ENCODE measurements around the gene ZNF630.
"Not testable (repeated sequence)": the region's sequence is repeated elsewhere in the genome, so short reads cannot be mapped to it uniquely, and the experiment has no call there.

The ZNF630 gene

GRCh38 chrX:48043056-48043455, 28.4 kb downstream of the ZNF630 start:
- TF ChIP-seq TAF1 (IDR thresholded peaks at IDR 0.05; ENCODE audit: low read depth, low read length), result no peak
- no peak for TF ChIP-seq POLR2A (IDR thresholded peaks at IDR 0.05; ENCODE audit: low read depth, low read length)
- TF ChIP-seq POLR2AphosphoS5 (IDR thresholded peaks at IDR 0.05; ENCODE audit: low read depth, low read length), result no peak
- TF ChIP-seq SPI1 (IDR thresholded peaks at IDR 0.05; ENCODE audit: low read depth, low read length), result no peak
- no peak for TF ChIP-seq PAX5 (IDR thresholded peaks at IDR 0.05; ENCODE audit: insufficient read depth, low read length, severe bottlenecking)
- TF ChIP-seq POU2F2 (IDR thresholded peaks at IDR 0.05; ENCODE audit: low read depth, low read length), result no peak
- no peak for DNase-seq (ENCODE audit: insufficient read length, low spot score)
- FAIRE-seq, result no peak

- TF ChIP-seq POLR2A (IDR thresholded peaks at IDR 0.05; ENCODE audit: low read depth, low read length) (no peak), POLR2AphosphoS5 (IDR thresholded peaks at IDR 0.05; ENCODE audit: low read depth, low read length) (no peak), TAF1 (IDR thresholded peaks at IDR 0.05; ENCODE audit: low read depth, low read length) (no peak)
- DNase-seq (ENCODE audit: insufficient read length, low spot score) (no peak), FAIRE-seq (no peak)
Measured at GRCh38 chrX:48035891-48036290, 35.5 kb downstream of the ZNF630 start.

- DNase-seq (ENCODE audit: insufficient read length, low spot score), result not testable (repeated sequence)
- peak; percentile 20 for FAIRE-seq
Measured at GRCh38 chrX:48030641-48031173, 40.7 kb downstream of the ZNF630 start.

GRCh38 chrX:48030237-48030636, 41.2 kb downstream of the ZNF630 start:
- no peak for TF ChIP-seq TAF1 (IDR thresholded peaks at IDR 0.05; ENCODE audit: low read depth, low read length)
- TF ChIP-seq POU2F2 (IDR thresholded peaks at IDR 0.05; ENCODE audit: low read depth, low read length), result no peak
- no peak for TF ChIP-seq PAX5 (IDR thresholded peaks at IDR 0.05; ENCODE audit: insufficient read depth, low read length, severe bottlenecking)
- TF ChIP-seq POLR2AphosphoS5 (IDR thresholded peaks at IDR 0.05; ENCODE audit: low read depth, low read length), result no peak
- TF ChIP-seq SPI1 (IDR thresholded peaks at IDR 0.05; ENCODE audit: low read depth, low read length), result no peak
- TF ChIP-seq POLR2A (IDR thresholded peaks at IDR 0.05; ENCODE audit: low read depth, low read length), result no peak
- no peak for FAIRE-seq
- DNase-seq (ENCODE audit: insufficient read length, low spot score), result no peak

GRCh38 chrX:48028091-48028490, 43.3 kb downstream of the ZNF630 start:
- TF ChIP-seq TAF1 (IDR thresholded peaks at IDR 0.05; ENCODE audit: low read depth, low read length) (no peak), PAX5 (IDR thresholded peaks at IDR 0.05; ENCODE audit: insufficient read depth, low read length, severe bottlenecking) (no peak), POLR2AphosphoS5 (IDR thresholded peaks at IDR 0.05; ENCODE audit: low read depth, low read length) (no peak), SPI1 (IDR thresholded peaks at IDR 0.05; ENCODE audit: low read depth, low read length) (no peak), POU2F2 (IDR thresholded peaks at IDR 0.05; ENCODE audit: low read depth, low read length) (no peak), POLR2A (IDR thresholded peaks at IDR 0.05; ENCODE audit: low read depth, low read length) (no peak)
- no peak for DNase-seq (ENCODE audit: insufficient read length, low spot score)
- FAIRE-seq, result no peak

GRCh38 chrX:48027545-48027944, 43.9 kb downstream of the ZNF630 start:
- not testable (repeated sequence) for FAIRE-seq; DNase-seq (ENCODE audit: insufficient read length, low spot score)

GRCh38 chrX:48025561-48025960, 45.9 kb downstream of the ZNF630 start:
- TF ChIP-seq PAX5 (IDR thresholded peaks at IDR 0.05; ENCODE audit: insufficient read depth, low read length, severe bottlenecking), result no peak
- no peak for TF ChIP-seq SPI1 (IDR thresholded peaks at IDR 0.05; ENCODE audit: low read depth, low read length)
- TF ChIP-seq TAF1 (IDR thresholded peaks at IDR 0.05; ENCODE audit: low read depth, low read length), result no peak
- DNase-seq (ENCODE audit: insufficient read length, low spot score) (no peak), FAIRE-seq (peak; percentile 97)

GRCh38 chrX:48022738-48023137, 48.7 kb downstream of the ZNF630 start:
- TF ChIP-seq SPI1 (IDR thresholded peaks at IDR 0.05; ENCODE audit: low read depth, low read length), result no peak
- no peak for TF ChIP-seq POLR2A (IDR thresholded peaks at IDR 0.05; ENCODE audit: low read depth, low read length)
- no peak for FAIRE-seq

GRCh38 chrX:48022100-48022499, 49.3 kb downstream of the ZNF630 start:
- no peak for DNase-seq (ENCODE audit: insufficient read length, low spot score)
- TF ChIP-seq POLR2AphosphoS5 (IDR thresholded peaks at IDR 0.05; ENCODE audit: low read depth, low read length) (no peak), SPI1 (IDR thresholded peaks at IDR 0.05; ENCODE audit: low read depth, low read length) (no peak), POU2F2 (IDR thresholded peaks at IDR 0.05; ENCODE audit: low read depth, low read length) (no peak), TAF1 (IDR thresholded peaks at IDR 0.05; ENCODE audit: low read depth, low read length) (no peak), POLR2A (IDR thresholded peaks at IDR 0.05; ENCODE audit: low read depth, low read length) (no peak), PAX5 (IDR thresholded peaks at IDR 0.05; ENCODE audit: insufficient read depth, low read length, severe bottlenecking) (no peak)
- FAIRE-seq, result no peak

More at GRCh38 chrX:48022738-48023137, 48.7 kb downstream of the ZNF630 start:
- no peak for DNase-seq (ENCODE audit: insufficient read length, low spot score)

GRCh38 chrX:48021026-48021900, 50.2 kb downstream of the ZNF630 start:
- FAIRE-seq (peak; percentile 95), DNase-seq (ENCODE audit: insufficient read length, low spot score) (peak; percentile 12)
- peak; percentile 11; the same call in 1 of the 2 replicates for TF ChIP-seq POU2F2 (IDR thresholded peaks at IDR 0.05; ENCODE audit: low read depth, low read length)
- TF ChIP-seq SPI1 (IDR thresholded peaks at IDR 0.05; ENCODE audit: low read depth, low read length), result no peak
- TF ChIP-seq POLR2A (IDR thresholded peaks at IDR 0.05; ENCODE audit: low read depth, low read length), result no peak

GRCh38 chrX:48020472-48020871, 51.0 kb downstream of the ZNF630 start:
- FAIRE-seq, result peak; percentile 88
- DNase-seq (ENCODE audit: insufficient read length, low spot score), result not testable (repeated sequence)

GRCh38 chrX:48019892-48020291, 51.5 kb downstream of the ZNF630 start:
- peak; percentile 99 for FAIRE-seq
- not testable (repeated sequence) for DNase-seq (ENCODE audit: insufficient read length, low spot score)

- FAIRE-seq; DNase-seq (ENCODE audit: insufficient read length, low spot score): not testable (repeated sequence)
Measured at GRCh38 chrX:48016583-48017310, 54.7 kb downstream of the ZNF630 start.

- peak; percentile 40 for FAIRE-seq
- not testable (repeated sequence) for DNase-seq (ENCODE audit: insufficient read length, low spot score)
Measured at GRCh38 chrX:48009445-48009960, 61.9 kb downstream of the ZNF630 start.
